ENCODE results near the gene MLLT1.

- TF ChIP-seq POLR2AphosphoS5 (IDR thresholded peaks at IDR 0.05; ENCODE audit: borderline replicate concordance, low read depth, low read length) (no peak), EZH2 (IDR thresholded peaks at IDR 0.05) (no peak)
These were observed 25.6 kb downstream of the MLLT1 start for GRCh38 chr19:6253954-6254733.

Measured in SK-N-MC (cell line).